Activated CD4-positive, alpha-beta T cell treated with anti-CD3 and anti-CD28 coated beads, Interleukin-2, amount 50 U/mL, for 48 hours (primary cell): ENCODE measurements around the gene PNLIPRP1.

ENCODE experiments used
- DNase-seq, 2 experiments: peaks; one replicate each; pipeline ENCODE4 v3.0.0-alpha.2; 2020

PNLIPRP1 gene

GRCh38 chr10:116590590-116591444, at the start of gene PNLIPRP1:
TSS of gene PNLIPRP1 (plus strand) at chr10:116590959. CDS start at chr10:116591130, 171 bp downstream.
- DNase-seq, result no peak

GRCh38 chr10:116542007-116542677, 48.6 kb upstream of the PNLIPRP1 start:
- DNase-seq, result no peak

- DNase-seq, result no peak
Measured at GRCh38 chr10:116545122-116545521, 45.6 kb upstream of the PNLIPRP1 start.

GRCh38 chr10:116545756-116546155, 45.0 kb upstream of the PNLIPRP1 start, which contains the start of gene PNLIP:
TSS of gene PNLIP (plus strand) at chr10:116545931. CDS start at chr10:116546093, 162 bp downstream.
- no peak for DNase-seq

GRCh38 chr10:116548301-116548700, 42.5 kb upstream of the PNLIPRP1 start:
- no peak for DNase-seq

GRCh38 chr10:116553378-116553980, 37.3 kb upstream of the PNLIPRP1 start:
- DNase-seq, result no peak

GRCh38 chr10:116554628-116555027, 36.1 kb upstream of the PNLIPRP1 start:
- DNase-seq, result no peak

GRCh38 chr10:116555880-116556279, 34.9 kb upstream of the PNLIPRP1 start:
- no peak for DNase-seq

- no peak for DNase-seq
Measured at GRCh38 chr10:116557305-116557880, 33.4 kb upstream of the PNLIPRP1 start.

- DNase-seq, result no peak
Measured at GRCh38 chr10:116565534-116565933, 25.2 kb upstream of the PNLIPRP1 start.

GRCh38 chr10:116566932-116567331, 23.8 kb upstream of the PNLIPRP1 start:
- no peak for DNase-seq

- no peak for DNase-seq
Measured at GRCh38 chr10:116567335-116567734, 23.4 kb upstream of the PNLIPRP1 start.

- DNase-seq, result no peak
Measured at GRCh38 chr10:116574797-116575196, 16.0 kb upstream of the PNLIPRP1 start.

GRCh38 chr10:116587878-116588591, 2.7 kb upstream of the PNLIPRP1 start:
- DNase-seq, result no peak

GRCh38 chr10:116588995-116589394, 1.8 kb upstream of the PNLIPRP1 start:
- DNase-seq, result no peak

- DNase-seq, result no peak
Measured at GRCh38 chr10:116589926-116590325, 833 bp upstream of the PNLIPRP1 start.

GRCh38 chr10:116593139-116593740, 2.5 kb downstream of the PNLIPRP1 start:
- DNase-seq, result no peak

- no peak for DNase-seq
Measured at GRCh38 chr10:116594525-116595035, 3.8 kb downstream of the PNLIPRP1 start.

GRCh38 chr10:116596062-116596461, 5.3 kb downstream of the PNLIPRP1 start:
- DNase-seq, result no peak

GRCh38 chr10:116597543-116597942, 6.8 kb downstream of the PNLIPRP1 start:
- no peak for DNase-seq

- no peak for DNase-seq
Measured at GRCh38 chr10:116598329-116598728, 7.6 kb downstream of the PNLIPRP1 start.

- DNase-seq, result no peak
Measured at GRCh38 chr10:116599991-116600390, 9.2 kb downstream of the PNLIPRP1 start.
